NCI-H1048 (cell line): ENCODE data around the gene ZNF304.
"Not testable (repeated sequence)": the region's sequence is repeated elsewhere in the genome, so short reads cannot be mapped to it uniquely, and the experiment has no call there.

Experiments used
- DNase-seq: peaks from one replicate; lab custom pipeline; 2025; lab: John Stamatoyannopoulos, UW

The ZNF304 gene

GRCh38 chr19:57362419-57362818 is 11.3 kb downstream of the ZNF304 start:
- no peak for DNase-seq

- peak; percentile 96 for DNase-seq
These were observed 12.1 kb downstream of the ZNF304 start, which contains the start of the genes TRAPPC2B and ZNF547 for GRCh38 chr19:57362997-57363687. TRAPPC2B (plus strand) TSS chr19:57363551; CDS start chr19:57364834, 1,283 bp downstream. ZNF547 (plus strand) TSS chr19:57363551; CDS start chr19:57368556, 5,005 bp downstream.

- no peak for DNase-seq
These were observed 12.7 kb downstream of the ZNF304 start for GRCh38 chr19:57363688-57364181.

DNA sequence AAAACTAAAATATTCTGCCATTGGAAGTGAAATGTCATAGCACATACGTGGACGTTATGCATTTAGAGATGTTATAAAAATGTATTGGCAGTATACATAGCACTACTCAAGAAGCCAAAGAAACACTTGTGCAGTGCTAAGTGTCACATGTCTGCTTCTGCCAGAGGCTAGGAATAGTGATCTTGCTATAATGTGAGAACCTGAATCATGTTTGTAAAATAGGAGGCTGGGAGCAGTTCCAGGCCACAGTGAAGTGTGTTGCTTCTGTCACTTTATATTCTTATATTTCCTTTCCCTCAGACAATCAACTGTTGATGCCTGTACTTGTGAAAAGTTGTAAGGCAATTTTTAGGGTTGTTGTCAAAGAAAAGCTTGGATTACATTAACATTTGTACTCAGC is 15.7 kb downstream of the ZNF304 start:
- no peak for DNase-seq

GRCh38 chr19:57374179-57374578 is 23.1 kb downstream of the ZNF304 start:
- no peak for DNase-seq

DNA sequence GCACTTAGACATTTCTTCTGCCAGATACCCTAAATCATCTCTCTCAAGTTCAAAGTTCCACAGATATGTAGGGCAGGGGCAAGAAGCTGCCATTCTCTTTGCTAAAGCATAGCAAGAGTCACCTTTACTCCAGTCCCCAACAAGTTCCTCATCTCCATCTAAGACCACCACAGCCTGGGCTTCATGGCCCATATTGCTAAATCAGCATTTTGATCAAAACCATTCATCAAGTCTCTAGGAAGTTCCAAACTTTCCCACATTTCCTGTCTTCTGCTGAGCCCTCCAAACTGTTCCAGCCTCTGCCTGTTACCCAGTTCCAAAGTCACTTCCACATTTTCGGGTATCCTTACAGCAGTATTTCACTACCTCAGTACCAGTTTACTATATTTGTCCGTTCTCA is 23.6 kb downstream of the ZNF304 start:
- DNase-seq = not testable (repeated sequence)

DNA sequence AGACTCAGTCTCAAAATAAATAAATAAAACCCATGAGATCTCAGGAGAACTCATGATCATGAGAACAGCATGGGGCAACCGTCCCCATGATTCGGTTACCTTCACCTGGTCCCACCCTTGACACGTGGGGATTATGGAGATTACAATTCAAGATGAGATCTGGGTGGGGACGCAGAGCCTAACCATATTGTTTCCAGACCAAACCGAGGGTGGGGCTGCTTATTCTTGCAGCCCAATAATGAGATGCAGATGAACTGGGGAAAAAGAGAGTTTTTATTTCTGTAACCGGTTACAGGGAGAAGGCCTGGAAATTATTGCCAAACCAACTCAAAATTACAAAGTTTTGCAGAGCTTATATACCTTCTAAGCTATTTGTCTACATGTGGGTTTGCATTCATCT is 25.1 kb downstream of the ZNF304 start:
- DNase-seq = no peak

- DNase-seq = no peak
These were observed 26.6 kb downstream of the ZNF304 start for GRCh38 chr19:57377498-57378146.

DNA sequence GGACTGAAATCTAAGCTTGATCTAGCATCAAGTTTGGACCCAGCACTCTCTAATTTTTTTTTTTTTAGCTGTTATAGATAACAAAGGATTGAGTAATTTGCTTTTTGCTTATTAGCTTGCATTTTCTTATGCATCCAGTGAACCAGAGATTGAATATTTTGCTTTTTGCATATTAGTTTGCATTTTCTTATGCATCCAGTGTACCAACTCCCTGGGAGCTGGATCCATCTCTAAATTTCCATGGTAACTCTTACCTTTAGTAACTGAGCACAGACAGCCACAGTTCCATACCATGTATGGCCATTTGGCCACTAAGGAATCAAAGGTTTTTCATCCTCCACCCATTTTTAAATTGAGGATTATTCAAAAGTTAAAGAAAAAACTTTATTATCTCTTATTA is 29.9 kb downstream of the ZNF304 start:
- DNase-seq = no peak

DNA sequence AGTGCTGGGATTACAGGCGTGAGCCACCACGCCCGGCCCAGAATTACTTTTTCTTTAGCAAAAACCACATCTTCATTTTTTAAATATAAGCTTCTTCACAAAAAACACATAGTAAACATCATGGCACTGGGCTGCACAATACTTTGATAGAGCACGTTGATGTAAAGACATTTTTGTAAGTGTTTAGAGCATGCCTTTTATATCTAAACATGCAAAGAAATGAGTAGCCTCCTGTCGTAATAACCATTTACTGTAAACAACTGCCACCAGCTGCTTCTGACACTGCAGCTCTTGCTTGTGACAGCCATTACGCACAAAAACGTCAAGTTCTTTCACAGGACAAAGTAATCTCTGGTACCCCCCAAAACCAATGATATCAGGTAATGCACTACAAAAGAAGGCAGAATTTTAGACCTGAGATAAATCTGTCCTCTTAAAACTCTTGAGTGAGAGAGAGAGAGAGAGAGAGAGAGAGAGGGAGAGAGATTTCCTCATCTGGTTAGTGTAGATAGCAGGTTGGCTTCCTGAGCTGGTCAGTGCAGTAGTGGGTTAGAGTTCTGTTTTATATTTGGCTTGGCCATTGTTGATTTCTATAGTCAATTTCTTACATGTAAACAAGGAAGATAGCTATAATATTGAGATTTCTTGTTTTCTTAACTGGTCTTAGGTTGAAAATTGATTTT is 31.9 kb downstream of the ZNF304 start:
- DNase-seq = no peak

GRCh38 chr19:57389194-57389729 is 38.2 kb downstream of the ZNF304 start:
- no peak for DNase-seq

GRCh38 chr19:57389730-57390598 is 38.9 kb downstream of the ZNF304 start, which contains the start of gene ZNF548:
ZNF548 (plus strand) TSS chr19:57389854; CDS start chr19:57390100, 246 bp downstream.
- DNase-seq = peak; percentile 98

GRCh38 chr19:57395710-57396109 is 44.6 kb downstream of the ZNF304 start:
- DNase-seq = no peak

- DNase-seq = no peak
These were observed 47.8 kb downstream of the ZNF304 start for GRCh38 chr19:57398868-57399267.

GRCh38 chr19:57403737-57404563 is 52.9 kb downstream of the ZNF304 start:
- DNase-seq = no peak

DNA sequence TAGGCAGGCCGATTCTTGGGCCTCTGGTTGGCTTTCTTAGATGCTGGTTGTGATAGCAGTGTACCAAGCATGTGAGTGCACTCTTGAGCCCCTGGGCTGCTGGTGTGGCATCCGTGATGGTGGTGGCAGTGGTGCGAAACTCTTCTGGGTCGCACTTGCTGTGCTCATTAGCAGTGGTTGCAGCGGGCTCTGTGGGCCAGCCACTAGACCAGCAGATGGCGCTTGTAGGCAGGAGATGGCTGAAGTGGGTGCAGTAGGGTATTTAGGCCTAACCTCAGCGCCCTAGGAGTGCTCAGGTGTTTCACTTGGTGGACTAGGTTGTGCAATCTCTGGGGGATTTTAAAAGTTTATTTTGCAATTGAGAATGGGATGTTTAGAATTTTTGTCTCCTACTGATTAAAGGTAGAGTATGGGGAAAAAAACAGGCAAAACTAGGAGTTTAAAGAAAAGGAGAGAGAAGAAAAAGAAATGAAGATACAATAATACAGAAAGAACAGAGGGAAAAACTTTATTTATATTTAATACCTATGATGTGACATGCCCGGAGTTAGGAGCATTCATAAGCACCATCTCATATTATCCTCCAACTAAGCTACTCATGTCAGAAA is 55.5 kb downstream of the ZNF304 start:
- DNase-seq = peak; percentile 36
